GM18502 (cell line): ENCODE measurements around the gene INHBE.
"Not testable (repeated sequence)": the region's sequence is repeated elsewhere in the genome, so short reads cannot be mapped to it uniquely, and the experiment has no call there.

Experiments used
- ATAC-seq: cut with Tn5 transposase; IDR thresholded peaks from one replicate; pipeline ENCODE4 v1.9.1; 2021; ENCODE audit warnings: mild to moderate bottlenecking; ENCODE audit not compliant: unreplicated experiment, poor library complexity

The INHBE gene

DNA sequence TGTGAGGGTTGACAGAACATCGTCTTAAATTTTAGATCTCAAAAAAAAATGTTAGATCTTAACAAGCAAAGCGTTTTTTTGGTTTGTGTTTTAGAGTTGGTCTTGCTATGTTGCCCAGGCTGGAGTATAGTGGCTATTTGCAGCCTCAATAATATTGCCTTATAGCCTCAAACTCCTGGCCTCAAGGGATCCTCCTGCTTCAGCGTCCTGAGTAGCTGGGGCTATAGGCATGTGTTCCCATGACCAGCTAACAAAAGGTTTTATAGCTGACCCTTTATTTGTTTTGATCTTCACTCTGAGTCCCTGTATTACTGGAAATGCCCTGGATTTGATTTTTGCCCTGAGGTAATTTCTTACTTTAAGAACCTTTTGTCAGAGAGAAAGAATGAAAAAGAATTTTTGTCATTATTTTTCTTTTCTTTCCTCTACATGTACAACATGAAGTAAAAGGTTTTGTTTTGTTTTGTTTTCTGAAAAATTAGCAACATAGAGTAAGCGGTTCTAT, 15.3 kb upstream of the INHBE start:
- no peak for ATAC-seq

DNA sequence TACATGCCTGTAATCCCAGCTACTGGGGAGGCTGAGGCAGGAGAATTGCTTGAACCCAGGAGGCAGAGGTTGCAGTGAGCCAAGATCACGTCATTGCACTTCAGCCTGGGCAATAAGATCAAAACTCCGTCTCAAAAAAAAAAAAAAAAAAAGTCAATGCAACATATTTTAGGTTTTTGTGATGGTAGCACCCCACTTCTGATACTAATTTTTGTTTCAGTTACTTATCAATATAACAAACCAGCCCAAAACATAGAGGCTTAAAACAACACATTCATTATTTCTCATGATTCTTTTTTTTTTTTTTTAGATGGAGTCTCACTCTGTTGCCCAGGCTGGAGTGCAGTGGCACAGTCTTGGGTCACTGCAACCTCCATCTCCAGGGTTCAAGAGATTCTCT, 13.7 kb upstream of the INHBE start:
- ATAC-seq = not testable (repeated sequence)

DNA sequence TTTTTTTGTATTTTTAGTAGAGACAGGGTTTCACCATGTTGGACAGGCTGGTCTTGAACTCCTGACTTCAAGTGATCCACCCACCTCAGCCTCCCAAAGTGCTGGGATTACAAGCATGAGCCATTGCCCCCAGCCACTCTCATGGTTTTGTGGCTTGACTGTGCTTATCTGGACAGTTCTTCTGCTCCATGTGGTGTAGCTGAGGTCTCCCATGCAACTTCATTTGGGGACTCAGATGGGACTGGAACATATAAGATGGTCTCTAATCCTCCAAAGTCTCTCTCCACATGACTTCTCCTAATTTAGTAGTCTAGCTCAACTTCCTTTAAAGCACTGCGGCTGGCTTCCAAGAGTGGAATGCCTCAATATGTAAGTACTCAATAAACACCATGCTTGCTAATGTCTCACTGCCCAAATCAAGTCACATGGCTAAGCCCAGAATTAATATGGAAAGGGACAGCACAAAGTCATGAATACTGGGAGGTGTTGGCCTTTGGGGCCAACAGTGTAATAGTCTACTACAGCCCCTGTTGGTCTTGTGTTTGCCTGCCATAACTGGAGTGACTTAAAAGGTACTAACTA, 13.2 kb upstream of the INHBE start:
- ATAC-seq = no peak

DNA sequence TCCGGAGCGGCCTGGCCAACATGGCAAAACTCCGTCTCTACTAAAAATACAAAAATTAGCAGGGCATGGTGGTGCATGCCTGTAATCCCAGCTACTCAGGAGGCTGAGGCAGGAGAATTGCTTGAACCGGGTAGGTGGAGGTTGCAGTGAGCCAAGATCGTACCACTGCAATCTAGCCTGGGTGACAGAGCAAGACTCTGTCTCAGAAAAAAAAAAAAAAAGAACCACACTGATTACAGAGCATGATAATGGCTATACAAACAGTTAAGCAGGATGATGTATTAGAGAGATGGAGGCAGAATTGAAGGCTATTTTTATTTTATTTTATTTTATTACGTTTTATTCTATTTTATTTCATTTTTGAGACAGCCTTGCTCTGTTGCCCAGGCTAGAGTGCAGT, 10.8 kb upstream of the INHBE start:
- not testable (repeated sequence) for ATAC-seq

DNA sequence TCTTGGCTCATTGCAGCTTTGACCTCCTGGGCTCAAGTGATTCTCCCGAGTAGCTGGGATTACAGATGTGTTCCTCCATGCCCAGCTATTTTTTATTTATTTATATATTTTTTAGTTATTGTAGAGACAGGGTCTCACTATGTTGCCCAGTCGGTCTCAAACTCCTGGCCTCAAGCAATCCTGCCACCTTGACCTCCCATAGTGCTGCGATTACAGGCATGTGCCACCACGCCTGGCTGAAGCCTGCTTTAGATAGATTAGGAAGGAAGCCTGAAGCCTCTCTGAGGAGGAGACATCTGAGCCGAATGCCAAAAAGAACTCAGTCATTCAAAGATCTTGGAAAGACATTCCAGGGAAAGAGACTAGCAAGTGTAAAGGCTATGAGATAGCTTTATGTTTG, 10.4 kb upstream of the INHBE start:
- ATAC-seq = no peak

DNA sequence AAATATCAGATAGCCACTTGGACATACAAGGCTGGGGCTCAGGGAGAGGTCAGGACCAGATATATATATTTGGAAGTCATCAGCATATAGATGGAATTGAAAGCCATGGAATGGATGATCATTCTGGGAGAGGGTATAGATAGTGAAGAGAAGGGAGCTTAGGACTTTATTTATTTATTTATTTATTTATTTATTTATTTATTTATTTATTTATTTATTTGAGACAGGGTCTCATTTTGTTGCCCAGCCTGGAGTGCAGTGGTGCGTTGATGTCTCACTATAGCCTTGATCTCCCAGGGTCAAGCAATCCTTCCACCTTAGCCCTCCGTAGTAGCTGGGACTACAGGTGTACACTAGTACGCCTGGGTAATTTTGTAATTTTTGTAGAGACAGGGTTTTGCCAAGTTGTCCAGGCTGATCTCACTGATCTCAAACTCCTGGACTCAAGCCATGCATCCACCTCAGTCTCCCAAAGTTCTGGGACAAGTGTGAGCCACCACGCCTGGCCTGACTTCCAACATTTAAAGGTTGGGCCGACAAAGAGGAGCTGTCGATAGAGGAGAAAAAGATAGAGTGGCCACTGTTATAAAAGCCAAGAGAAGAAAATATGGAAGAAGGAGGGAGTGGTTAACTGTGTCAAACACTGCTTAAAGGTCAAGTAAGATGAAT, 8.7 kb upstream of the INHBE start:
- ATAC-seq = no peak

DNA sequence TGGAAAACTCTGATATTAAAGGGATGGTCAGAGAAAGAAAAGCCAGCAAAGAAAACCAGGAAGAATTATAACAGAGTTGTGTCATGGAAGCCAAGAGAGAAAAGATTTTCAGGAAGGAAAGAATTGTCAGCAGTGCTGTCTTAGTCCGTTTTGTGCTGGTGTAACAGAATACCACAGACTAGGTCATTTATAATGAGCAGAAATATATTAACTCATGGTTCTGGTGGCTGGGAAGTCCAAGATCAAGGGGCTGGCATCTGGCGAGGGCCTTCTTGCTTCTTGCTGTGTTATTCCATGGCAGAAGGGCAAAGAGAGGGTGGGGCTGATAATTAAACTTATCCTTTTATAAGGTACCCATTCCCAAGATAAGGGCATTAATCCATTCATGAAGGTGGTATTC, 6.4 kb upstream of the INHBE start:
- no peak for ATAC-seq

DNA sequence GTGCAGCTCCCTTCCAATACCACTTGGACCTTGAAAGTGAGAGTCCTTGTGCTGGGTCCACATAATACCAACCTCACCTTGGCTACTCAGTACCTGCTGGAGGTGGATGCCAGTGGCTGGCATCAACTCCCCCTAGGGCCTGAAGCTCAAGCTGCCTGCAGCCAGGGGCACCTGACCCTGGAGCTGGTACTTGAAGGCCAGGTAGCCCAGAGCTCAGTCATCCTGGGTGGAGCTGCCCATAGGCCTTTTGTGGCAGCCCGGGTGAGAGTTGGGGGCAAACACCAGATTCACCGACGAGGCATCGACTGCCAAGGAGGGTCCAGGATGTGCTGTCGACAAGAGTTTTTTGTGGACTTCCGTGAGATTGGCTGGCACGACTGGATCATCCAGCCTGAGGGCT, 5.7 kb upstream of the INHBE start:
- no peak for ATAC-seq

DNA sequence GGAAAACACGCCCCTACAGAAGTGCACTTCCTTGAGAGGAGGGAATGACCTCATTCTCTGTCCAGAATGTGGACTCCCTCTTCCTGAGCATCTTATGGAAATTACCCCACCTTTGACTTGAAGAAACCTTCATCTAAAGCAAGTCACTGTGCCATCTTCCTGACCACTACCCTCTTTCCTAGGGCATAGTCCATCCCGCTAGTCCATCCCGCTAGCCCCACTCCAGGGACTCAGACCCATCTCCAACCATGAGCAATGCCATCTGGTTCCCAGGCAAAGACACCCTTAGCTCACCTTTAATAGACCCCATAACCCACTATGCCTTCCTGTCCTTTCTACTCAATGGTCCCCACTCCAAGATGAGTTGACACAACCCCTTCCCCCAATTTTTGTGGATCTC, 5.0 kb upstream of the INHBE start:
- no peak for ATAC-seq

DNA sequence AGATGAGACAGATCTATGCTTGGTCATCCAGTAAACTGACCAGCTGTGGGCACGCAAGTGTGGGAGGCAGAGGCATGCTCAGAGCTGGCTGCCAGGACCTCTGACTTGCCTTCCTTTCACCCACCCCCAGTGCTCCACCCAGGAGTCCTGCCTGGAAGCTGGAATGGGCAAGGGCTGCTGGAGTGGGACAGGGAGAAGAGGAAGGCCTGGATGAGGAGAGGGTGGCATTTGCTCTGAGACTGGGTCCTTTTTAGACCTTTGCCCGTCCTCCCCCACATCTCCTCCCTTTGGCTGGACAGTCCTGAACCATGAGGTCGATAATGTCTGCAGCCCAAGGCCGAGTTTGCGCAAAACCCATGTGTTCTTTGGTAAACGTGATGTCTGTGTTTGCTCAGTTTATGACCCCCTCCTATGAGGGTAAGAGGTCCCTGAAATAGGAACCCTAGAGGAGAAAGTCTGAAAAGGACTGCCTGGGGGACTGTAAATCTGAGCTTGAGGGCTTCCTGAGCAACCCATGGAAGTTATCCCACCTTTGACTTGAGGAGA, 3.8 kb upstream of the INHBE start:
- ATAC-seq = no peak

DNA sequence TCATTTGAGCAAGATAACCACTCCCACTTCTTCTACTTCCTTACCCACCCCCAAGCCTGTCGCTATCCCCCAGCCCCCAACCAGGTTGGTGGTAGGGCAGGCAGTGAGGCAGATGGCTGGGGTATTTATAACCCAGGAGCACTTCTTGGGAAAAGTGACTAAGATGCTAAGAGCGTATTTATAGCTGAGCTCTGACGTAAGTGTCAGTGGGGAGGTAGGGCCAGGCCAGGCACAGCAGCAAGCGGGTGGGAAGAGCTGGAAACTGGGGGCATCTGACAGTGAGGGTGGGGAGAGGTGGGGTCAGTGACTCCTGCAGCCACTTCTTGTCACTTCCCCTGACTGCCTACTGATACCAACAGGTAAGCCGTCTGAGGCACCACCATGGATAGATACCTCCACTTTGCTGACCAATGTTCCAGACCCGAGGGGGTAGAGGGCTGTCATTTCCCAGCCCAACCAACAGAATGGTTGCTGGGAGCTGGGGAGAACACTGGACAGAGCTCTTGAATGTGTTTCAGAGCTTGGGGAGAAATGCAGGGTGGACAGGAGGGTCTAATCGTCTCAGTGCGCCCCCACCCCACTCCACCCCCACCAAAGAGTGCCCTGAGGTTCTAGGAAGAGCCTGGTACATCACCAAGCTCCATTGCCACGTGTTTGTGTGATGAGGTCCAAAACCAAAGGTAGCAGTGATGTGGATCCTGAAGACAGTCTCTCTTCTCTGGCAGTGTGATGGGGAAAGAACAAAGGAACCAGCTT, 2.7 kb upstream of the INHBE start:
- ATAC-seq = no peak

DNA sequence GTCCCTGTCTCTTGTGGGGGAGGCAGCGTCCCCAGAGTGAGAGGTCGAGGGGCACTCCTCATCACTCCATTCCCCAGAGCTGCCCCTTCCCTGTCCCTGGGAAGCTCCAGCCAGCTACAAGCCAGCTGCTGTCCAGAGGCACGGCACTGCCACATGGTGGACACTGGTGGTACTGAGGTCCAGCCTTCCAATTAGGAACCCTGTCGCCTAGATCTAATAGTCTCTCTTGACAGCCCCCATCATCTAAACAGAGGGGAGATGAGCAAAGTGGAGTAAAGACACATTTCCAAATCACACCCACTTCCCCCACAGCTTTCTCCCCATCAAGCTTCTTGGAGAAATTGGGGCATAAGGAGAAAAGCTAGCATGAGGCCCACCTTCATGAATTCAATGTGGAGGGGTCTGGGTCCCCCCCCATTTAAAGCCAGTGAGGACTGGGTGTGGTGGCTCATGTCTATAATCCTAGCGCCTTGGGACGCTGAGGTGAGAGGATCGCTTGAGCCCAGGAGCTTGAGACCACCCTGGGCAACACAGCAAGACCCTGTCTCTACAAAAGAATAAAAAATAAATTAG, 2.1 kb upstream of the INHBE start:
- ATAC-seq = no peak

DNA sequence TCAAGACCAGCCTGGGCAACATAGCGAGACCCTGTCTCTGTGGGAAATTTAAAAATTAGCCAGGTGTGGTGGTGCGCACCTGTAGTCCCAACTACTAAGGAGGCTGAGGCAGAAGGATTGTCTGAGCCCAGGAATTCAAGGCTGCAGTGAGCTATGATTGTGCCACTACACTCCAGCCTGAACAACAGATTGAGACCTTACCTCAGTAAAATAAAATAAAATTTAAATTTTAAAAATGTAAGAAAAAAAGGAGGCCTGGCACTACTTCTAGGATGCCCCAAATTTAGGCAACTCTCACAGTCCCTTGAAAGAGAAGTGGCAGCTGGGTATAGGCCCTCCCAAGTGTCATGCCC, 918 bp upstream of the INHBE start:
- ATAC-seq = no peak

DNA sequence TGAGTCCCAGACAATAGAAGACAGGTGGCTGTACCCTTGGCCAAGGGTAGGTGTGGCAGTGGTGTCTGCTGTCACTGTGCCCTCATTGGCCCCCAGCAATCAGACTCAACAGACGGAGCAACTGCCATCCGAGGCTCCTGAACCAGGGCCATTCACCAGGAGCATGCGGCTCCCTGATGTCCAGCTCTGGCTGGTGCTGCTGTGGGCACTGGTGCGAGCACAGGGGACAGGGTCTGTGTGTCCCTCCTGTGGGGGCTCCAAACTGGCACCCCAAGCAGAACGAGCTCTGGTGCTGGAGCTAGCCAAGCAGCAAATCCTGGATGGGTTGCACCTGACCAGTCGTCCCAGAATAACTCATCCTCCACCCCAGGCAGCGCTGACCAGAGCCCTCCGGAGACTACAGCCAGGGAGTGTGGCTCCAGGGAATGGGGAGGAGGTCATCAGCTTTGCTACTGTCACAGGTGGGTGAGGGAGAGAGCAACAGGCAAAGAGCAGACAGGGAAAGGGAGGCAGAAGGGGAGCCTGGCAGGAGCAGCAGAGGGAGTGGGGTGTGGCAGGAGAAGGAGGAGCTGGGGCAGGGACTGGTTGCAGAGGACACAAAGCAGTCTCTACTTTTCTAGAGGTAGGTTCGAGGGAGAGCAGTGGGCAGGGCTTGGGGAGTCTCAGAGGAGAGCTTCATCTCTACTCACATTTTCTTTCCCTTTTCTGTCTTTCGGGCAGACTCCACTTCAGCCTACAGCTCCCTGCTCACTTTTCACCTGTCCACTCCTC, 452 bp downstream of the INHBE start:
- no peak for ATAC-seq

DNA sequence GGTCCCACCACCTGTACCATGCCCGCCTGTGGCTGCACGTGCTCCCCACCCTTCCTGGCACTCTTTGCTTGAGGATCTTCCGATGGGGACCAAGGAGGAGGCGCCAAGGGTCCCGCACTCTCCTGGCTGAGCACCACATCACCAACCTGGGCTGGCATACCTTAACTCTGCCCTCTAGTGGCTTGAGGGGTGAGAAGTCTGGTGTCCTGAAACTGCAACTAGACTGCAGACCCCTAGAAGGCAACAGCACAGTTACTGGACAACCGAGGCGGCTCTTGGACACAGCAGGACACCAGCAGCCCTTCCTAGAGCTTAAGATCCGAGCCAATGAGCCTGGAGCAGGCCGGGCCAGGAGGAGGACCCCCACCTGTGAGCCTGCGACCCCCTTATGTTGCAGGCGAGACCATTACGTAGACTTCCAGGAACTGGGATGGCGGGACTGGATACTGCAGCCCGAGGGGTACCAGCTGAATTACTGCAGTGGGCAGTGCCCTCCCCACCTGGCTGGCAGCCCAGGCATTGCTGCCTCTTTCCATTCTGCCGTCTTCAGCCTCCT, 1.1 kb downstream of the INHBE start:
- ATAC-seq = no peak

DNA sequence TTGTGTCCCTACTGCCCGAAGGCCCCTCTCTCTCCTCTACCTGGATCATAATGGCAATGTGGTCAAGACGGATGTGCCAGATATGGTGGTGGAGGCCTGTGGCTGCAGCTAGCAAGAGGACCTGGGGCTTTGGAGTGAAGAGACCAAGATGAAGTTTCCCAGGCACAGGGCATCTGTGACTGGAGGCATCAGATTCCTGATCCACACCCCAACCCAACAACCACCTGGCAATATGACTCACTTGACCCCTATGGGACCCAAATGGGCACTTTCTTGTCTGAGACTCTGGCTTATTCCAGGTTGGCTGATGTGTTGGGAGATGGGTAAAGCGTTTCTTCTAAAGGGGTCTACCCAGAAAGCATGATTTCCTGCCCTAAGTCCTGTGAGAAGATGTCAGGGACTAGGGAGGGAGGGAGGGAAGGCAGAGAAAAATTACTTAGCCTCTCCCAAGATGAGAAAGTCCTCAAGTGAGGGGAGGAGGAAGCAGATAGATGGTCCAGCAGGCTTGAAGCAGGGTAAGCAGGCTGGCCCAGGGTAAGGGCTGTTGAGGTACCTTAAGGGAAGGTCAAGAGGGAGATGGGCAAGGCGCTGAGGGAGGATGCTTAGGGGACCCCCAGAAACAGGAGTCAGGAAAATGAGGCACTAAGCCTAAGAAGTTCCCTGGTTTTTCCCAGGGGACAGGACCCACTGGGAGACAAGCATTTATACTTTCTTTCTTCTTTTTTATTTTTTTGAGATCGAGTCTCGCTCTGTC, 1.8 kb downstream of the INHBE start:
- no peak for ATAC-seq

DNA sequence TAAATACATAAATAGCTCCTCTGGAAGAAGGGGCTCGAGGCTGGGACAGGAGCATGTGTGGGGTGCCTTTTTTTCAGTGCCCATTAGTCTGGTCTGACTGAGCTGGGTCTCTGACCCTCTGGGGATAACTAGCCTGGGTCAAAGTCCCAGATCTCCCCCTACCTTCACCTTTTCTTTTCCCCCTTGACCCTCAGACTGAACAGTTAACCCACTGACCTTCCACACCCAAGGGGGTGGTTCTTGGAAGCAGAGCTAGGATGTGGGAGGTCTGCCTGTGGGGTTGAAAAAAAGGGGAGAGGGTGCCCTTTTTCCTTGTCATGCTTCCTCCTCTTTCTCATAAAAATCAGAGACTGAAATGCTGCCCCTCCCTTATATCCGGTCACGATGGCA, 3.6 kb downstream of the INHBE start:
- no peak for ATAC-seq

DNA sequence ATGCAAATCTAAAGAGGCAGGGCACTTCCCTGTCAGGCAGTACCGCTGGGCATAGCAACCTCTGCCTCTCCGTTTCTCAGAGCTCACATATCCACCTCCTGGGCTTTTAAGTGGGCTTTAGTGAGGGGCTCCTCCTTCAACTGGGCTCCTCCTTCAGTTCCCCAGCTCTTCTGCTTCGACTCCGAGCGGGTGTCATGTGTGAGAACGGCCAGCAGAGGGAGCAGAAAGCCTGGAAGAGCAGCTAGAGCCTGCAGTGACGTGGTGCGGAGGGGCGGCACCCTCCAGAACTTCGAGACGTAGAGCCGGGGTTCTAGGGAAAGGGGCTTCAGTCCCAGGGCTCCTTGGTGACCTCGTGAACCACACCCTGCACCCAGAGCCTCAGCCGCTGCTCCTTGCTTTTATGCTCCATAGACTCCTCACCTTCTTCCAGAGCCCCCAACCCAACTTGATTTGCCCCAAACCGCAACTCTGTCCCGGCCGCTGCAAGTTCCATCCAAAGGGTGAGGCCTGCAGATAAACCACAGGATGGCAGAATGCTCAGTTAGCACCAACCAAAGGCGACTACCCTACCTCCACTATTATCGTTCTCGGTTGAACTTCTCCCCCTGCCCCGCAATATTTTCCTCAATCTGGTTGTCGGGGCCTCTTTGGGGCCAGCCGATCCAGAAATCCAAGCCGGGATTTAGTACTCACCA, 4.1 kb downstream of the INHBE start:
- peak; percentile 61 for ATAC-seq
